Measurements from ENCODE around the gene EXOG. TPM values are rescaled to one million over a fixed set of nuclear protein-coding genes. Genes with fewer than 3 reads are reported as not detected.

The EXOG gene
- polyA plus RNA-seq, 1 donor (not counting 4 experiments of a cell fraction or from before 2014, with no cell fraction given) = 10.3 TPM

GRCh38 chr3:38558864-38559263, 62.7 kb downstream of the EXOG start:
- Histone ChIP-seq H3K4me2 (ENCODE audit: control insufficient read depth, extremely low read depth, insufficient read depth, low read depth, low read length) (no peak overlapping the region), H4K20me1 (ENCODE audit: control insufficient read depth, extremely low read depth, insufficient read depth, low read length) (no peaks in the 10 kb centered on the region), H3K9me1 (ENCODE audit: control insufficient read depth, extremely low read depth, insufficient read depth, low read length) (no peaks in the 10 kb centered on the region), H3K4me1 (ENCODE audit: control insufficient read depth, extremely low read depth, insufficient read depth, low read length) (no peaks in the 10 kb centered on the region), H3K4me3 (ENCODE audit: control insufficient read depth in 2 of 3, extremely low read depth in 1 of 3, insufficient read depth in 2 of 3, low read depth in 1 of 3, low read length in 3 of 3) (no peak overlapping the region), H3K9me3 (ENCODE audit: control insufficient read depth, low read depth, low read length) (no peaks in the 10 kb centered on the region), H2AFZ (ENCODE audit: control insufficient read depth, low read length) (no peak overlapping the region), H3K9ac (ENCODE audit: control insufficient read depth, extremely low read depth, insufficient read depth, low read length) (no peak overlapping the region), H3K27me3 (ENCODE audit: control insufficient read depth, extremely low read depth, insufficient read depth, low read length) (no peaks in the 10 kb centered on the region), H3K27ac (ENCODE audit: control insufficient read depth, insufficient read depth, low read length) (no peak overlapping the region), H3K79me2 (ENCODE audit: control insufficient read depth, insufficient read depth, low read length) (no peaks in the 10 kb centered on the region), H3K36me3 (ENCODE audit: control insufficient read depth in 2 of 2, extremely low read depth in 1 of 2, insufficient read depth in 2 of 2, low read length in 2 of 2) (no peaks in the 10 kb centered on the region)
- TF ChIP-seq EZH2 (IDR thresholded peaks at IDR 0.05; ENCODE audit: low read length) (no peak), CTCF (optimal IDR thresholded peaks at IDR 0.05 in 1 of 3, IDR thresholded peaks at IDR 0.05 in 1 of 3, conservative IDR thresholded peaks at IDR 0.05 in 1 of 3; ENCODE audit: extremely low read depth in 1 of 3, insufficient read depth in 2 of 3, low read length in 3 of 3) (no peak)
- DNase-seq (ENCODE audit: low read depth, low spot score) = no peak
- FAIRE-seq = no peak
- dilution Hi-C loops (cut with MboI; ENCODE audit: extremely low pct_ligation_motif_present, low sequenced_read_pairs) = no loop called here

DNA sequence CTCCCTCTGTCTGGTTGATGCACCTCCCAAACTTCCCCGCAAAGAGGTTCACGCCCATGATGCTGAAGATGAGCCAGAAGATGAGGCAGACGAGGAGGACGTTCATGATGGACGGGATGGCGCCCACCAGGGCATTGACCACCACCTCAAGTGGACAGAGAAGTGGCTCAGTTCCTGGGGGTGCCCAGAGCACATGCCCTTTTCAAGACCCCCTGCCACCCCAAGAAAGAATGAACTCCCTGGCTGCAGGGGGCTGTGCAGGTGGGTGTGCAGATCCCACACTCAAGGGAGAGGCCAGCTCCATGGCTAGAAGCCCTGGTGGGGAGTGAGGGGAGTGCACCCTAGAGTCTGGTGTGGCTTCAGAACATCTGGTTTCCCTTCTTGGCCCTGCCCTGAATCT, 64.1 kb downstream of the EXOG start:
- Histone ChIP-seq H2AFZ (ENCODE audit: control insufficient read depth, low read length) (no peak overlapping the region), H3K79me2 (ENCODE audit: control insufficient read depth, insufficient read depth, low read length) (no peaks in the 10 kb centered on the region), H4K20me1 (ENCODE audit: control insufficient read depth, extremely low read depth, insufficient read depth, low read length) (no peaks in the 10 kb centered on the region), H3K9me3 (ENCODE audit: control insufficient read depth, low read depth, low read length) (no peaks in the 10 kb centered on the region), H3K9ac (ENCODE audit: control insufficient read depth, extremely low read depth, insufficient read depth, low read length) (no peak overlapping the region), H3K4me3 (ENCODE audit: control insufficient read depth in 2 of 3, extremely low read depth in 1 of 3, insufficient read depth in 2 of 3, low read depth in 1 of 3, low read length in 3 of 3) (no peak overlapping the region), H3K27ac (ENCODE audit: control insufficient read depth, insufficient read depth, low read length) (no peak overlapping the region), H3K4me1 (ENCODE audit: control insufficient read depth, extremely low read depth, insufficient read depth, low read length) (no peaks in the 10 kb centered on the region), H3K4me2 (ENCODE audit: control insufficient read depth, extremely low read depth, insufficient read depth, low read depth, low read length) (no peak overlapping the region), H3K36me3 (ENCODE audit: control insufficient read depth in 2 of 2, extremely low read depth in 1 of 2, insufficient read depth in 2 of 2, low read length in 2 of 2) (no peaks in the 10 kb centered on the region), H3K27me3 (ENCODE audit: control insufficient read depth, extremely low read depth, insufficient read depth, low read length) (no peaks in the 10 kb centered on the region), H3K9me1 (ENCODE audit: control insufficient read depth, extremely low read depth, insufficient read depth, low read length) (no peaks in the 10 kb centered on the region)
- peak in 1 of 3 experiments; percentile 21 for TF ChIP-seq CTCF (optimal IDR thresholded peaks at IDR 0.05 in 1 of 3, IDR thresholded peaks at IDR 0.05 in 1 of 3, conservative IDR thresholded peaks at IDR 0.05 in 1 of 3; ENCODE audit: extremely low read depth in 1 of 3, insufficient read depth in 2 of 3, low read length in 3 of 3)
- TF ChIP-seq EZH2 (IDR thresholded peaks at IDR 0.05; ENCODE audit: low read length) = no peak
- FAIRE-seq (no peak), DNase-seq (ENCODE audit: low read depth, low spot score) (no peak)
- dilution Hi-C loops (cut with MboI; ENCODE audit: extremely low pct_ligation_motif_present, low sequenced_read_pairs) = no loop called here
